NCI-H446 (cell line): Measurements from ENCODE around the gene COLEC11.

Source experiments
- DNase-seq, 2 experiments: peaks; one replicate each; lab custom pipeline; 2025; lab: John Stamatoyannopoulos, UW

Gene COLEC11

GRCh38 chr2:3585261-3586109, 9.4 kb upstream of the COLEC11 start:
- DNase-seq, result no peak

DNA sequence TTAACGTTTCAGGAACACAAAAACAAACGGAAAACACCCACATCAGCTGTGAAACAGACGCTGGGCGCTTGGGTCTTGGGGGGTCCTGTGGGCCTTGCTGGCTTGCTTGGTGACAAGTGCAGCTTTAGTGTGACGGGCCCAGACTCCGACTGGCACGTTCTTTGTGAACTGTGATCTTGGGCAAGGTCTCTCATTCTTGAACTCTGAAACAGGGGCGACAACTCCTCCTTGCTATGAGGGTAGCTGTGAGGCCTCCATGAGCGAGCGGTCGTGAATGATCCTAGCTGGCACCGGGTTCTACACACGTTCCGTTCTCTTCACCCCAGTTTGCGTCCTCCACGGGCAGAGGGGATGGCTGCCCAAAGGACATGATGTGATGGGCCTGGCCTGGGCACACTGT, 8.7 kb upstream of the COLEC11 start:
- no peak for DNase-seq

- DNase-seq, result no peak
Observed at GRCh38 chr2:3587021-3587420, 7.9 kb upstream of the COLEC11 start.

DNA sequence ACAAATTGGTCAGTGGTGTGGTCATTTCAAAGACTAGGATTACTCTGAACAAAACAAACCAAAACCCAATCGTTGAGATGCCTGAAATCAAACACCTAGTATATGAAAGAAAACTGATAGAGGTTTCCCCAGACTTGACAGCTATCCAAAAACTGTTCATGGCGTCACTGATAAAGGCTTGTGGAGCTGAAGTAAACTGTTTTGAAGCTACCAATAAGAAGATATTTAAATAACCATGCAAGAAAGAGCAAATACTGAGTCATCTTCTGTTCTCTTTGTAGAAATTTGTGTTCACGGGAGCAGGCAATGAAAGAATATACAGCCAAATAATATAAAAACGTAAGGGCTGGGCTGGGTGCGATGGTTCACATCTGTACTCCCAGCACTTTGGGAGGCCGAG, 7.5 kb upstream of the COLEC11 start:
- DNase-seq, result no peak

DNA sequence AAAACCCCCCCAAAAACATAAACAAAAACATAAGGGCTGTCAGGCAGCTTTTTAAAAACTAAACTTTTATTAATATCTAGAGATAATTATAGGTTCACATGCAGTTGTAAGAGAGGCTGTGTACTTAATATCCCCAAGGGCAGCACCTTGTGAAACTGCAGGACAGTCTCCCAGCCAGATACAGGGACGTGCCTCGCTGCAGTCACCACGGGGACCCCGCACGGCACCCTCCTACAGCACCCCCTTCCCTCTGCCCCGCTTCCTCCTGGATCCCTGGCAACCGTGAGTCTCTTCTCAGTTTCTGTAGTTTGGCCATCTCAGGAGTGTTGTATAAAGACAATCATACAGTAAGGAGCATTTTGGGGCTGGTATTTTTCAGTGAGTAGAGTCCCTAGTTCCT, 6.8 kb upstream of the COLEC11 start:
- DNase-seq, result no peak

- no peak for DNase-seq
Observed at GRCh38 chr2:3589086-3589485, 5.8 kb upstream of the COLEC11 start.

DNA sequence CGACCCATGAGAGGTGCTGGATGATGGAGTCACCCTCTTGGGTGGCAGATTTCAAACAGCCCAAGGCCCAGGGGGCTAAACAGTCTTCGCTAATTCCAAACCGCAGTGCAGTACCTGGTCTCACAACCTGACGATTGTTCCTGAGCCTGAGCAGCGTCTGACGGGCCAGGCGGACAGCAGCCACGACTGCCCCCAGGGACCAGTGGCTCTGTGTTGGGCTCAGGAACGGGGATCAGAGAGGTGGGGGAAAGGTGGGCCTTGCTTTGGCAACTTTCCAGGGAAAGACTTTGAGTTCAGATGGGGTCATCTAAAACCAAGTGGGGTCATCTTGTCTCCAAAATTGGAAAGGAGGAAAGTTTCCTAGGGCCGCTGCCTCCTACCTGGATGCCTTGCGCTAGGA, 492 bp downstream of the COLEC11 start:
- DNase-seq, result no peak

- DNase-seq, result no peak
Observed at GRCh38 chr2:3595985-3596384, 1.1 kb downstream of the COLEC11 start.

DNA sequence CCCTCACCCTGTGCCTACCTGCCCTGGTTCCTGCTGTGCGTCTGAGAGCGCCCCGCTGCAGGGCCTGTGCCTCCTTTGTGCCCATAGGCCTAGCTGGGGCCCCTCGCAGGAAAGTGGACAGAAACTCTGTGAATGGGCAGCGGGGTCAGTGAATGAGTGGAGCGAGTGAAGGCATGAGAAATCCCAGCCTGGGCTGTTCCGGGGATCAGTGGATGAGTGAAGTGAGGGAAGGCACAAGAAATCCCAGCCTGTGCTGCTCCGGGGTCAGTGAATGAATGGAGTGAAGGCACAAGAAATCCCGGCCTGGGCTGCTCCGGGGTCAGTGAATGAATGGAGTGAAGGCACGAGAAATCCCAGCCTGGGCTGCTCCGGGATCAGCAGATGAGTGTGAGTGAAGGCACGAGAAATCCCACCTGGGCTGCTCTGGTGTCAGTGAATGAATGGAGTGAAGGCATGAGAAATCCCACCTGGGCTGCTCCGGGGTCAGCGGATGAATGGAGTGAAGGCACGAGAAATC, 2.0 kb downstream of the COLEC11 start:
- DNase-seq, result no peak

GRCh38 chr2:3597567-3597966, 2.7 kb downstream of the COLEC11 start:
- no peak for DNase-seq

DNA sequence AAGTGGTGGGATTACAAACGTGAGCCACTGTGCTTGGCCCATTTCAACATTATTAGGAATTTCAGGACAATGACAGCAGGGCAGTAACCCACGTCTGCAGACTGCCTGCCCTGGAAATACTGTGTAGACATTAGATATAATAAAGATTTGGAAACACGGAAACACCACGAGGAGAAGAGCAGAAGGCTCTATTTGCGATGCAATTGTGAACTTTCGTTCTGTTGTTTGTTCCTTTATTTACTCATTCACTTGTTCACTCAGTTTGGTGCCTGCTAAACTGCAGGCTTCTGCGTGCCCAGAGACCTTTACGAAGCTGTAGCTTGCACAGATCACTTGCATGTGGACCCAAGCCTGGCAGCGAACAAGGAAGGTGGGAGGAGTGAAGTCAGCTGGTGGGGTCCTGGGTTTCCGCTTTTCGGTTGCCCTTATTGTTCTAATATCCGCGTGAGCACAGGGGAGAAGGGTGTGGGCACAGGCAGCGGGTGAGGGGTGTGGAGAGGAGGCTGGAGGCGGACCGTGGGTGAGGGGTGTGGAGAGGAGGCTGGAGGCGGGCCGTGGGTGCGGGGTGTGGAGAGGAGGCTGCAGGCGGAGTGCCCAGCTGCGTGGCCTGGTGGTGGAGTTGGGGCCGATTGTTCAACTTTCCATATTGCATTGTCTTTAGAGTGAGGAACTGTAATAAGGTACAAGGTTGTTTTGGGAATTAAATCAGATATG, 3.4 kb downstream of the COLEC11 start:
- no peak for DNase-seq

GRCh38 chr2:3598912-3599854, 4.3 kb downstream of the COLEC11 start:
- DNase-seq, result no peak

DNA sequence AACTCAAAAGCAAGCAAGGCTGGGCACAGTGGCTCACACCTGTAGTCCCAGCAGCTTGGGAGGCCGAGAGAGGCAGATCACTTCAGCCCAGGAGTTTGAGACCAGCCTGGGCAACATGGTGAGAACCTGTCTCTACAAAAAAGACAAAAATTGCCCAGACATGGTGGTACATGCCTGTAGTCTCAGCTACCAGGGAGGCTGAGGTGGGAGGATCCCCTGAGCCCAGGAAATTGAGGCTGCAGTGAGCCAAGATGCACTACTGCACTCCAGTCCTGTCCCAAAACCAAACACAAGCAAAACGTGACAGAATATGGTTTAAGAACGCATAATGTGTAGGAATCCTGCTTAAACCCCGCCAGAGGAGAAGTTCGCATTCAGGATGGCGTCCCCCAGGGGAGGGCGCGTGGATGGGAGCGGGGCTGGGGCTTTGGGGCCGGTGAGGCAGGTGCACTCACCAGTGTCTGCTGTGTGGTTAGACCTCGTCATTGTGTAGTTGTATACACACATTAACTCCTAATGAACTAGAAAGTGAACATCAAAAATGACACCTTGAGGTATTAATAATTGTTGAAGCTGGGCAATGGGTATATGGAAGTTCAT, 5.4 kb downstream of the COLEC11 start:
- no peak for DNase-seq

DNA sequence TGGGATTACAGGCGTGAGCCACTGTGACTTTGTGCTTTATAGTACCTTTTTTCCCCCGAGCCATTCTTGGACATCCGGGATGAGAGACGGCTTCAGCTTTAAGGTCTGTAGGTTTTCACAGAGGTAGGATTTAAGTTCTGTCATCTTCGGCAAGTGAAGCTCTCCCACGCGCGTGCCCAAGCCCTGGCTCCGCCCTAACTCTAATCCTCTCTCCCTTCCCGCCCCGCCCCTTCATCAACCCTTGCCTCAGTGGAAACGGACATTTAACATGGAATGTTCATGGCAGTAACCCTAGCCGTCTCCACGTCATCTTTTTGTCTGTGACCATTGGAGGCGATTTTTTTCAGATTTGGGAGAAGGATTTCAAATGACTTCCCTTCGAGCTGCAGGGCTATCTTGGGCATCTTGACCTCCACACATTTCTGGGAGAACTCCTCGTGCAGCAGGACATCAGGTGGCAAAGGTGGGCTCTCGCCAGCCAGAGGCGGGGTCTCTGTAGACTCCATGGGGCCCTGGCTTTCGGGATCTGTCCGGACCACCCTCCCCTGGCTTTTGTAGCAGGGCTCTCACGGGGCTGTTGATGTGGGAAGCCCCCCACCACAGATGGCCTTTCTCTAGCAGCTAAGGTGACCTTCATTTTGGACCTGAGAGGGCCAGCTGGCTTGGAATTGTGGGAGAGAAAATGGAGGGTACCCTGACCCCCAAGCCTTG, 6.8 kb downstream of the COLEC11 start:
- DNase-seq, result no peak

GRCh38 chr2:3602553-3603339, 7.8 kb downstream of the COLEC11 start:
- DNase-seq, result no peak

DNA sequence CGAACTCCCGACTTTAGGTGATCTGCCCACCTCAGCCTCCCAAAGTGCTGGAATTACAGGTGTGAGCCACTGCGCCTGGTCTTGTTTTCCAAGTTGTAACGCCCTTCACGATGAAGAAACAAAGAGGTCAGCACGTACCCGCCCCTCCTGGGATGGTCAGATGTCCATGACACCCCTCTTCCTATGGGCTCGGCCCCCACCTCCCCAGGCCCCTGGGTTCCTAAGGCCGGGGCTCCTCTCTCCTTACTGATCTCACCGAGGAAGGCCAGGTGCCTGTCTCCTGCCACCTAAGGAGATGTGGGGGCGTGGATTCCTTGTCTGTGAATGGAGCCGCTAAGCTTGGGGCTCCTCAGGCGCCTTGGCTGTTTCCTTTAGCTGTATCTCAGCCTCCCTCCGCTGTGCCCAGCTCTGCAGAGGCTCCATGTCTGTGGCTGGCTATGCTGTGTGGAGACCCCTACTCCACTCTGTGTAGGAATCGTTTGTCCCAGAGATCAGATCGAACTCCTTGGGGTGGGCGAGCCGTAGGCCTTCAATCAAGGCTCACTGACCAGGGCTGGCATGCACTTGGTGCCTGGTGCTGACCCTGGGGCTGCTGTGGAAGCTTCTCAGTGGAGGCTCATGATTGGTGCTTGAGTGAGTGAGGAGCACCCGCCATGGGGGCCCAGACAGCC, 8.8 kb downstream of the COLEC11 start:
- DNase-seq, result no peak

- DNase-seq, result no peak
Observed at GRCh38 chr2:3604207-3604877, 9.4 kb downstream of the COLEC11 start.

GRCh38 chr2:3604991-3605961, 10.4 kb downstream of the COLEC11 start:
- no peak for DNase-seq
